ENCODE measurements around the gene CTSC. TPM values are rescaled to one million over a fixed set of nuclear protein-coding genes. Genes with fewer than 3 reads are reported as not detected.

The CTSC gene
- total and polyA plus RNA-seq, 12 donors: 44.6 to 230 (median 121) TPM

GRCh38 chr11:88320149-88320559 lies 17.4 kb downstream of the CTSC start:
- Histone ChIP-seq H3K27me3 (no peaks in the 10 kb centered on the region), H3K9me3 (replicated peaks in 1 of 3) (no peaks in the 10 kb centered on the region), H3K27ac (no peak overlapping the region), H3K36me3 (replicated peaks in 1 of 2) (no peaks in the 10 kb centered on the region), H3K4me3 (no peak overlapping the region), H3K4me1 (replicated peaks in 1 of 2) (peaks cover 0 to 11% of the 10 kb centered on the region in 2 donors)
- WGBS, 4 donors: 60 to 71% (median 66%) methylated on average over 2 of the region's 2 CpGs
- TF ChIP-seq POLR2A (IDR thresholded peaks at IDR 0.05) (no peak), CTCF (IDR thresholded peaks at IDR 0.05) (no peak)
- DNase-seq: no peak
- intact Hi-C loops (cut with DNase I): no loop called here

- TF ChIP-seq POLR2A (IDR thresholded peaks at IDR 0.05) (no peak), CTCF (IDR thresholded peaks at IDR 0.05) (no peak)
- DNase-seq: no peak
- no peak overlapping the region for H3K27ac ChIP-seq
- H3K36me3 ChIP-seq (replicated peaks in 1 of 2): no peaks in the 10 kb centered on the region
- WGBS, 4 donors: 68 to 80% (median 79%) methylated on average over 2 of the region's 2 CpGs
- peaks cover 0 to 11% of the 10 kb centered on the region in 2 donors for H3K4me1 ChIP-seq (replicated peaks in 1 of 2)
- intact Hi-C loops (cut with DNase I): no loop called here
- H3K27me3 ChIP-seq: no peaks in the 10 kb centered on the region
- H3K9me3 ChIP-seq (replicated peaks in 1 of 3): no peaks in the 10 kb centered on the region
- H3K4me3 ChIP-seq: no peak overlapping the region
Observed at GRCh38 chr11:88318017-88318416, 19.5 kb downstream of the CTSC start.

- no peaks in the 10 kb centered on the region for H3K36me3 ChIP-seq (replicated peaks in 1 of 2)
- peaks cover 0 to 11% of the 10 kb centered on the region in 2 donors for H3K4me1 ChIP-seq (replicated peaks in 1 of 2)
- intact Hi-C loops (cut with DNase I): no loop called here
- no peaks in the 10 kb centered on the region for H3K9me3 ChIP-seq (replicated peaks in 1 of 3)
- no peaks in the 10 kb centered on the region for H3K27me3 ChIP-seq
- TF ChIP-seq POLR2A (IDR thresholded peaks at IDR 0.05): no peak
- TF ChIP-seq CTCF (IDR thresholded peaks at IDR 0.05): no peak
- DNase-seq: no peak
- 82 to 92% (median 87%) methylated on average over 5 of the region's 5 CpGs for WGBS, 4 donors
- H3K4me3 ChIP-seq: no peak overlapping the region
- H3K27ac ChIP-seq: no peak overlapping the region
Observed at GRCh38 chr11:88317536-88317935, 20.0 kb downstream of the CTSC start.

- intact Hi-C loops (cut with DNase I): no loop called here
- no peak for DNase-seq
Observed at GRCh38 chr11:88315981-88316441, 21.5 kb downstream of the CTSC start.

More at GRCh38 chr11:88315981-88316441, 21.5 kb downstream of the CTSC start:
- TF ChIP-seq CTCF (IDR thresholded peaks at IDR 0.05) (no peak), POLR2A (IDR thresholded peaks at IDR 0.05) (no peak)
- Histone ChIP-seq H3K36me3 (replicated peaks in 1 of 2) (no peaks in the 10 kb centered on the region), H3K4me1 (replicated peaks in 1 of 2) (peaks cover 0 to 11% of the 10 kb centered on the region in 2 donors), H3K27me3 (no peaks in the 10 kb centered on the region), H3K27ac (no peak overlapping the region), H3K9me3 (replicated peaks in 1 of 3) (no peaks in the 10 kb centered on the region), H3K4me3 (no peak overlapping the region)
- WGBS, 4 donors: 71 to 81% (median 72%) methylated on average over 5 of the region's 5 CpGs
